Measurements from ENCODE around the gene FFAR3.

The FFAR3 gene

GRCh38 chr19:35331551-35332214 lies 26.6 kb upstream of the FFAR3 start:
- DNase-seq (ENCODE audit: low read depth), result no peak

GRCh38 chr19:35332817-35333216 lies 25.4 kb upstream of the FFAR3 start:
- DNase-seq (ENCODE audit: low read depth), result no peak

GRCh38 chr19:35334144-35334753 lies 24.0 kb upstream of the FFAR3 start:
- DNase-seq (ENCODE audit: low read depth), result no peak

- DNase-seq (ENCODE audit: low read depth), result no peak
These were observed 21.9 kb upstream of the FFAR3 start for GRCh38 chr19:35336166-35336955.

- DNase-seq (ENCODE audit: low read depth), result no peak
These were observed 20.9 kb upstream of the FFAR3 start for GRCh38 chr19:35337097-35337983.

GRCh38 chr19:35337984-35338296 lies 20.3 kb upstream of the FFAR3 start:
- no peak for DNase-seq (ENCODE audit: low read depth)

GRCh38 chr19:35340431-35340830 lies 17.8 kb upstream of the FFAR3 start:
- no peak for DNase-seq (ENCODE audit: low read depth)

- no peak for DNase-seq (ENCODE audit: low read depth)
These were observed 17.3 kb upstream of the FFAR3 start for GRCh38 chr19:35341006-35341405.

- DNase-seq (ENCODE audit: low read depth), result no peak
These were observed 16.6 kb upstream of the FFAR3 start for GRCh38 chr19:35341565-35342225.

GRCh38 chr19:35342430-35342829 lies 15.8 kb upstream of the FFAR3 start:
- DNase-seq (ENCODE audit: low read depth), result no peak

- DNase-seq (ENCODE audit: low read depth), result no peak
These were observed 13.7 kb upstream of the FFAR3 start for GRCh38 chr19:35344511-35345031.

- no peak for DNase-seq (ENCODE audit: low read depth)
These were observed 12.6 kb upstream of the FFAR3 start for GRCh38 chr19:35345671-35346111.

GRCh38 chr19:35346193-35347052 lies 11.8 kb upstream of the FFAR3 start:
- DNase-seq (ENCODE audit: low read depth), result peak; percentile 70

- peak; percentile 53 for DNase-seq (ENCODE audit: low read depth)
These were observed 10.9 kb upstream of the FFAR3 start, which contains the start of gene FFAR1 for GRCh38 chr19:35347171-35347929. Gene FFAR1 (plus strand): TSS chr19:35347902. CDS start chr19:35351552, 3,650 bp downstream.

- no peak for DNase-seq (ENCODE audit: low read depth)
These were observed 10.3 kb upstream of the FFAR3 start for GRCh38 chr19:35347930-35348298.

- DNase-seq (ENCODE audit: low read depth), result no peak
These were observed 9.2 kb upstream of the FFAR3 start for GRCh38 chr19:35348911-35349611.

GRCh38 chr19:35349614-35350521 lies 8.4 kb upstream of the FFAR3 start:
- DNase-seq (ENCODE audit: low read depth), result no peak

GRCh38 chr19:35350591-35350990 lies 7.7 kb upstream of the FFAR3 start:
- no peak for DNase-seq (ENCODE audit: low read depth)

Measured in T-helper 22 cell (primary cell).